Right kidney (tissue), 1 donor: ENCODE data around the gene JARID2.
"Not testable (repeated sequence)": the region's sequence is repeated elsewhere in the genome, so short reads cannot be mapped to it uniquely, and the experiment has no call there.

Experiments used
- DNase-seq: peaks from one replicate; pipeline ENCODE4 v3.0.0-alpha.2; 2016

JARID2 gene

DNA sequence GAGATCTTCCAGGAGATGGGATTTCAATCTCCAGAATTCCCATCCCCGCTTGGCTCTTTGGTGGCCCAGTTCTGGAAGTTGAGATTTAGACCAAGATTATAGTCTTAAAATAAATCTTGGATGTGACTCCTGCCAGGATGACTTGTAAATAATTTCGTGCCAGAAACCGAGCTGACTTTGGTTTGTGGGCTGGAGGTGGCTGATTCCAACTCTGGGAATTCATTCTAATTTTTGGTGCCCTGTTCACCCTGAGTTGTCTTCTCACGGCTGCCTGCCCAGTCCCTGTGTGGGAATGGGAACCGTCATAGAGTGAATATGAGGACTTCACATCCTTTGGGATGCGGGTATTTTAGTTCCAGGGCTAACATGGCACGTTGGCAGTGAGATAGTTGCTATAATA, 64.8 kb downstream of the JARID2 start:
- no peak for DNase-seq

DNA sequence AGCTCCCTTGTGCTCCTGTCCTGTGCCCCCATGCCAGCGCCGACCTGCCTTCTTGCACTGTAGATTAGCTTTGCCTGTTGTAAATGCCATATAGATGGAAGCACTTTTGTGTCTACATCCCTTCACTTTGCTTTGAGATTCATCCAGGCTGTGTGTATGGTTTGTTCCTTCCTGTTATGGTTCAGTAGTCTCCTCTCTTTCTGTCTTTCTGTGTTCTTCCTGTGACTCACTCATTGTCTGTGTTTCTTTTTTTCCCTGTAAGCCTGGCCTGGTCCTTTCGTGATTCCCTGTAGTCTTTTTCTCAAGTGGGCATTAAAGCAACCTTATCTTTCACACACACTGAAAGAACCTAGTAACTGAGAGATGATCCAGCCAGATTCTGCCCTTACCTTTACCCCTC, 66.6 kb downstream of the JARID2 start:
- no peak for DNase-seq

DNA sequence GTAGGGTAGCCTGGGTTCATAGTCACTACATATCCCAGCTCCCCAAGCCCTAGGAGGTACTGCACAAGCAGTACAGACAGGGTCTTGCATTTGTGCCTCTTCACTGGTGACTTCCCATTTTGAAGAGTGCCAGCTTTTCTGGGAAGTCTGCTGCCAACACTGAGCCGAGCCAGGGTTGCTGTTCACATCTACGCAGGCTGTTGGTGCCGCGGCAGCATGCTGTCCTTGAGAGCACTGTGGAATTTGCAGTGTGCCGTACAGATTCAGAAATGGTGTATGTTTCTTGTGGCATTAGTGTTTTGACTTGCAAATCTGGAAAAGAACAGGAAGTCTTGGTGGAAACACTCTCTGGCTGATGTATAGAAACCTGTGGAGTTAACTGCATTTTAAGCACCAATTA, 67.5 kb downstream of the JARID2 start:
- DNase-seq: no peak

DNA sequence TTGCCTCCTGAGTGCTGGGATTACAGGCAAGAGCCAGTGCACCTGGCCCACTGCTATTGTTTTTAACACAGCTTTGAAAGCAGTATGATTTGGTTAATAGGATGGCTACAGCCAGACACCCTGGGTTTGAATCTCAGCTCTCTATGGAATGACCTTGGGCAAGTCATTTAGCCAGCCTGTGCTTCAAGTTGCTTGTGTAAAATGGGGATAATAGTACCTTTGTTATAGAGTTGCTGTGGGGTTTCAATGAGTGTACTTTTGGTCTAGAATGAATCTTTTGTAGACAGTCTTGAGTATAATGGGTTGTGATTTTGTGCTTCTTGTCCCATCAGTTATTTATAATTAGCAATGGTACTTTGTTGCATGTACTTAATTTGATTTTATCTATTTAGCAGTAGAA, 70.9 kb downstream of the JARID2 start:
- no peak for DNase-seq

DNA sequence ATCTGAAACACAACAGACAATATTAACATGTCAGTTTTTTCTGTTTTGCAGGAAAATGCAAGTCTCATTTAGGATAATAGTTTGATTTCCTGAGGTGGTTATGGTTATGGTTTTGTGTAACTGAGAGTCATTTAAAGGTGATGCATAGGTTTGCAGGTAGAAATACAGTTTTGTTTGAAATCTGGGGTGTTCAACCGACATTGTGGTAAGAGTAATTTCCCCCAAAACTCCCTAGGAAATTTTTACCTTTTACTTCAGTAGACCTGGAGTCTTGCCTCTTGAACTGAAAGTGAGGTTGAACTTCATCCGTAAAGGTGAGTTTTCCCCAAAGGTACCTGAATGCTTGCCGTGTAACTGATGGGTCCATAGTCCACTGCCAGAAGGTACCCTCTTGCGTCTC, 71.4 kb downstream of the JARID2 start:
- DNase-seq: no peak

DNA sequence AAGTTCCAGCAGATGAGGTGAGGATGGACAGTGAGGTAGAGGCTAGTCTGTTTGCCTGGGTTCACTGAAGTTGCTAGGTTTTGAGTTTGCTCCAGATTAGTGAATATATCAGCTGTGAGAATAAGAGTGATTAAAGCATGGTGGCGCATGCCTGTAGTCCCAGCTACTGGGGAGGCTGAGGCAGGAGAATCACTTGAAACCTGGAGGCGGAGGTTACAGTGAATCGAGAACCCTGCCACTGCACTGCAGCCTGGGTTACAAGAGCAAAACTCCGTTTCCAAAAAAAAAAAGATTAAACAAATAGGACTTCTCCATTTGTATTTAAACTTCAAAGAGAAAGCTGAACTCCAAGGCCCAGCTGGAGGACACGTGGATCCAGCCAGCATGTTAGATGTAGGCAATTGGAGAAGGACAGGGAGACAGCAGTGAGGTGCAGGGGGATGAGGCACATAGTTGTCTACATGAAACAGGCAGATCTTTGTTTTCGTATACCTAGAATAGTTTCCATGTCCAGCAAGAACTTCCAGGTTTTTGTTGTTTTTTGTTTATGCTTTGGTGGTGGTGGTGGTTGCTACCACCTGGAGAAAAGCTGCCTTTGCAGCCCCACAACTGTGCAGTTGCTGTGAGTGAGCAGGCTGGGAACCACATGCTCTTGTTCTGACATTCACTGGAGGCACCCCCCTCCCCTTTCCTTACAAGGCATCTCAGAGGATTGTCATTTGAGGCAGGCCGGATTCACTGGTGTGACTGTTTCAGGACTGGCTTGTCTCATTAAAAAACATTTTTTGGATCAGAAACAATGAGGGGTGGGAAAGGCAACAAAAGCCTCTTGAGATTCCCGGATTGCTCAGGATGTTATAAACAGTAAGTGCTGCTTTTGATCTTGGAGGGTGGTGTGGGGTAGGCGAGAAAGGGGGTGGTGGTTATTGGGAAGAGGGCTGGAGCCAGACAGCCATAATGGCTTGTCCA, 72.3 kb downstream of the JARID2 start:
- no peak for DNase-seq

DNA sequence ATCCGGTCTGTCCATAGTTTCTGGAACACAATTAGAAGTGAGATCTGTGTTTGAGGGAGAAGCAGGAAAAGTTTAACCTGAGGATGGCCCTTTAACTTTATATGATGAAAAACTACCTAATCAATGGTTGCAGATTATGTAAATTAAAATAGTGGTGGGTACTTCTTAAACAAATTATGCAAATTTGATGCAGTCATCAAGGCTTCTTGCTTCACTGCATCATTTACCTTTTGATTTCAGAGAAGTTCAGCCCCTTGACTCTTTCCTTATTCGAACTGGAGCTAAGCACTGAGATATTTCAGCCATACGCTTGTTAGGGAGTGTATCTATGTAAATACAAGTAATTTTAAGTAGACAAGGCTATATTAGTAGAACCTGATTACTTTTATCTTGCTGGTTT, 73.8 kb downstream of the JARID2 start:
- no peak for DNase-seq

DNA sequence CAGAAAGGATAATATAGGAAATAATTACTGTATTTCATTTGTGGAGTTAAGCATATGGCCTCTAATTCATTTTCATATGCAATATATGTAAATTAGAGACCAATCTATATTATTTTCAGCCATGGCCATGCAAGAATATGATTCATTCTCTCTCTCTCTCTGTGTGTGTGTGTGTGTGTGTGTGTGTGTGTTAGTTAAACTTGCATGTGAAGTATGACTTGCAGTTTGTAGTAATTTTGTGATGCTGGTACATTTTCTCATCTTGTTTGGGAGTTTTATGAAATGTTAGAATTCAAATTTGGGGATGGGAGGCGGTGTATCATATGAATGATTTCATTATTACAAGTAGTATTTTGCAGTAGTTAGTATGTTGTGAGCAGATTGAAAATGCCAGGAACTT, 74.8 kb downstream of the JARID2 start:
- no peak for DNase-seq

DNA sequence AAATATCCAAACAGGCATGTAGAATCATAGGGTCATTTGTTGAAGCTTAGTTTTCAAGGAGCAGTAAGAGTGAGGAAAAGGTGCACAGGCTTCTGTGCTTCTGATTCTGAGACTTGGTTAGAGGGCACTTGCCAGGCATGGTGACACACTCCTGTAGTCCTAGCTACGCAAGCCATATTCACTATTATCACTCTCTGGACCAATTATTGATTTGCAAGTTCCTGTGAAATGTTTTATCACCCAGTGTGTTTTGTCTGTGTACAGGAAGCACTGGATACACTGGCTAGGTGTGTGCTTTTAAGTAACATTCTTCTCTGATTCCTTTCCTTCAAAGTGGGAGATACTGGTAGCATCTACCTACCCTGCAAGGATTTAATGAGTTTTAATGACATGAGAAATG, 76.3 kb downstream of the JARID2 start:
- DNase-seq: no peak

DNA sequence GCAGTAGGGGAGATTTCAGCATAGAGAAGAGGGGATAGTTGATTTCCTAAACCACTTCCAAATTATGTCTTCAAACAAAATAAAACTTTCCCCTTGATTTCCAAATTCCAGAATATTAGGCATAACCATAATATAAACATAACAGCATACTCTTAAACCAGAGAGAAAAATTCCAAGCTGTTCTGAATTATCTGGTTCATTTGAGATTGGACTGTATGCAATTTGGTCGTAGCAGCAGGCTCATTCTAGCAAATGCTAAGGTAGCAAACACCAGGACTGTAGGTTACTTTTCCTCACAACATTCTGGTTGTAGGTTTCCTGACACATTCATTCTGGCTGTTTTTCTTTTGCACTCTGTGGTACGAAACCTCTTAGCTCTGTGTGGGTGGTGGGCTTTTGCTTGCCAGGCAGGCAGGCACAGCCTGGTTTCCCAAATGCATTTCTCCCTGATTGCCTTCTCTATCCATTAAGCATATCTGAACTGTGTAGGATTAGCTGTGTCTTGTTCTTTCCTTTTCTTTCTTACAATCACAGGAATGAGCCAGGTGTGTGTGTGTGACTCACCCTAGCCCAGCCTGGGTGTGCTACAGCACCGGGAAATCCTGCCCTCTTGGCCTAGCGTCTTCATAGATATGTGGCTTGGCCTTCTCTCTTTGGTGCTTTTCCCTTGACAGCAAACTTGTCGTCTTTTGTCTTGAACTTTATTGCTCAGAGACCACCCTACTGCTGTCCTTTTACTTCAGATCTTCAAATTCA, 77.1 kb downstream of the JARID2 start:
- DNase-seq: no peak

DNA sequence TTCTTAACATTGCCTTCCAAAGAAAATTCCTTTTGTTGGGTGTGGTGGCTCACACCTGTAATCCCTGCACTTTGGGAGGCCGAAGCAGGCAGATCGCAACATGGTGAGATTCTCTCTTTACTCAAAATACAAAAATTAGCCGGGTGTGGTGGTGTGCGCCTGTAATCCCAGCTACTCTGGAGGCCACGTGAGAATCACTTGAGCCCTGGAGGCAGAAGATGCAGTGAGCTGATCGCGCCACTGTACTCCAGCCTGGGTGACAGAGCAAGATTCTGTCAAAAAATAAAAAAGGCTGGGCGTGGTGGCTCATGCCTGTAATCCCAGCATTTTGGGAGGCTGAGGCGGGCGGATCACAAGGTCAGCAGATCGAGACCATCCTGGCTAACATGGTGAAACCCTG, 77.7 kb downstream of the JARID2 start:
- DNase-seq: not testable (repeated sequence)

DNA sequence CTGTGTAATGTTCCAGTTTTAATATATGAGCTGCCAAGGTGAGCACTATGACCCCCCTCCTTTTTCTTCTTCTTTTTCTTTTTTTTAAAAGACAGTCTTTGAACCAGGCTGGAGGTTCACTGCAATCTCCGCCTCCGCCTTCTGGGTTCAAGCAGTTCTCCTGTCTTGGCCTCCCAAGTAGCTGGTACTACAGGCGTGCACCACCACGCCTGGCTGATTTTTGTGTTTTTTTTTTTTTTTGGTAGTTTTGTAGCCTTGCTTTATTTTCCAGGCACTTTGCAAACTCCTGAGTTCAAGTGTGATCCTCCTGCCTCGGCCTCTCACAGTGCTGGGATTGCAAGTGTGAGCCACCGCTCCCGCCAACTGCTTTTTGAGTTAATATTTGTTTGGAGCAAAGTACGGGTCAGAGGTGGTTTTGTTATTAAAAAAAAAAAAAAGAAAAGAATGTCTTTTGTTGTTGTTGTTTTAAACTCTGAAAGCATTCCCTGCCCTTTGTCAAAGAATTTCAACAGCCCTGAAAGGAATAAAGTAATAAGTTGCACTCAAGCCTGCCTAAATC, 78.6 kb downstream of the JARID2 start:
- no peak for DNase-seq

DNA sequence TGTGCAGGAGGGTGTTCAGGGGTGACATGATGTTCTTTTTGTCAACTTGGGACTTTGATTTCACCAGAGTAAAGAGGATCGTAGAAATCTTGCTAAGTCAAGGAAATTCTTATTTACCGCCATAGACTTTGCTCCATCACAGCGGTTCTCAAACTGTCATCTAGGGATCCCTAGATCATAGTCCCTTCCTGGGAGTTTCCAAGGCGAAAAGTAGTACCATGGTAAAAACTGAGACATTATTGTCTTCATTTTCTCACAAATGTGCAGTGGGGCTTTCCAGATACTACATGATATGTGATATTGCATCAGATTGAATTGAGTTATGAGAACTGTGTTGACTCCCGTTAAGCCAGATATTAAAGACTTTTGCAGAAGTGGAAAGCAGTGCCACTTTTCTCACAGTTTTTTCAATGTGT, 79.7 kb downstream of the JARID2 start:
- DNase-seq: no peak

DNA sequence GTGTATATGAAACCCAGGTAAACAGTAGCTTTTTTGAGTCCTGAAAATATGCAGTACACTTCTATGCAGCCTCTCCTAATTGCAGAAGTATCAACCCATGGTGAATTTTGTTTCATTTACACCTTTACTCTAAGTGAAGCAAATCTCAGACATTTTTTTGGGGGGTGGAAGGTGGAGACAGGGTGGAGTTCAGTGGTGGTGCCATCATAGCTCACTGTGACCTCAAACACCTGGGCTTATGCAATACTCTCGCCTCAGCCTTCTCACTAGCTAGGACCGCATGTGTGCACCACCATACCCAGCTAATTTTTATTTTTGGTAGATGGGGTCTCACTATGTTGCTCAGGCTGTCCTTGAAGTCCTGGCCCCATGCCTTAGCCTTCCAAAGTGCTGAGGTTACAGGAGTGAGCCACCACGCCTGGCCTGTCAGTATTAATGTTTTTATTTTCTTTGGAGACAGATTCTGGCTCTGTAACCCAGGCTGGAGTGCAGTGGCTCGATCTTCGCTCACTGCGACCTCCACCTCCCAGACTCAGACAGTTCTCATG, 80.3 kb downstream of the JARID2 start:
- no peak for DNase-seq

DNA sequence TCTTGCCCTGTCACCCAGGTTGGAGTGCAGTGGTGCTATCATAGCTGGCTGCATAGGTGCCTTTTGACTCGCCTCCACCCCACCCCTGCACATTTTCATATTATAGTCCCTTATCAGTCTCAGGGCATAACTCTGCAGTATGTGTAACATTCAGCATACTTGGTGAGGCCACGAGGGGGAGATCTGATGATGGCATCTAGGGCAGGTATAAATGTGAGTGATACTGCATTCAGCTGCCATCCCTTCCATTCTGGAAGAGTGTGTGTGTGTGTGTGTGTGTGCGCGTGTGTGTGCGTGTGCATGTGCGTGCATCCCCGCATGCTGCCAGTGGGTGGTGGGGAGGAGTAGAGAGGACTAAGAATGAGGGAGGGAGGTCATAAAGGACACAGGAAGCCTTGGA, 81.4 kb downstream of the JARID2 start:
- no peak for DNase-seq

DNA sequence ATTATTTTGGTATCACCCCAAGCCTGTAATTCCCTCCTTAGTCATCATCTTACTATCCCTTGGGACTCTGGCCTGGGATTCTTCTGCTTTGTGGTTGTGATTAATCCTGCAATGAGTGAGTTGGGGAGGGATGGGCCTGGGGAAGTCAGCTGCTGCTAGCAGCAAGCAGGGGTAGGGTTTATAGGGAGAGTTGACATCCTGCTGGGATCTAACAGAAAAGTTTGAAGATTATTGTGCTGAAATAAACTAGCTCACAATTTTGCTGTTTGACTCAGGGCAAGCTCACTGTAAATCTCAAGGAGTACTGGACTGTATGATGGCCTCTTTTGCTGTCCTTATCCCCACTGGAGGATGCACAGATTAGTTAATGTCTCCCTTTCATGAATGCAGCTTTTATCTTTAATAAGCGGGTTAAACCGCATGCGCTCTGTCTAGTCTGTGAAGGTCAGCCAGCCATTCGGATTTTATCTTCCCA, 83.4 kb downstream of the JARID2 start:
- DNase-seq: no peak

DNA sequence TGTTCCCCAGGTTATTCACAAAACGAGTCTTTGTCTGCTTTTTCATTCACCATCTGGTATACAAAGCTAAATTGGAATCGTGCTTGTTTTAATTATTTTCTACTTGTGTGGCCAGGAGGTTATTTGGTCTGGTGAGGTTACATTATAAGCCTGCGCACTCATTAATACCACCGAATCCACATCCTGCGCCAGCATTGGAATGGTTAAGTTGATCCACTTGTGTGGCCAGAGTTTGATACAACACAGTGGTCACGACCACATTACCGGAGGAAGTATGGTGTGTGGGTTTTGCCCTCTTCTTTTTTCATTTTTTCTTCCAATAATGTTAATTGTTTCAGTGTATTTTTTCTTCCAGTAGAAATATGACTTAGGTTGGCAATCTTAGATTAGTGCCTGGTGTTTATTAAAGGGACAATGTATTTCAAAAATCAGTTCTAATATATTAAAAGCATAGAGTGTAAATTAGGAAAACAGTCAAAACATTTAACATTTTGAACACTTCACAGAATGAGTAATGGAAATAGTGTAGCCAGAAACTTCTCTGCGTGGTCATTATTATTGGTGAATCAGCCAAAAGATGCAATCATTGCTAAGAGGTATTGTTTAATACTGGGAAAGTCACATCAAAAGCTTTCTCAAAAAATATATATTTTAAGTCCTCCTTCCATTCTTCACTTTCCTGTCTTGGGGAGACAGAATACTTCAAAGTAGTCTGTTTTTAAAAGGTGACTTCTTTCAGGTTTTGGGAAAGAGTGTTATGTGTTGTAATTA, 84.5 kb downstream of the JARID2 start:
- no peak for DNase-seq

DNA sequence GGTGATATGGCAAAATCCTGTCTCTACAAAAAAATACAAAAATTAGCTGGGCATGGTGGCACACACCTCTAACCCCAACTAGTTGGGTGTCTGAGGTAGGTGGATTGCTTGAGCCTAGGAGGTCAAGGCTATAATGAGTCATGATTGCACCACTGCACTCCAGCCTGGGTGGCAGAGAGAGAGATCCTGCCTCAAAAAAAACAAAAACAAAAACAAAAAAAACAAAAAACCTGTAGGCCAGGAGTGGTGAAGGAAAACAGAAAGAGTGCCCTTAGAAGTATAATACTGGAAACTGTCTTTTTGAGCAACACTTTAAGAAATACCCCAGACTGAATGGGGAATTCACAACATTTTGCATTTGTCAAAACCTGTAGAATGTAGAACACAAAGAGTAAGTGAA, 85.3 kb downstream of the JARID2 start:
- no peak for DNase-seq

DNA sequence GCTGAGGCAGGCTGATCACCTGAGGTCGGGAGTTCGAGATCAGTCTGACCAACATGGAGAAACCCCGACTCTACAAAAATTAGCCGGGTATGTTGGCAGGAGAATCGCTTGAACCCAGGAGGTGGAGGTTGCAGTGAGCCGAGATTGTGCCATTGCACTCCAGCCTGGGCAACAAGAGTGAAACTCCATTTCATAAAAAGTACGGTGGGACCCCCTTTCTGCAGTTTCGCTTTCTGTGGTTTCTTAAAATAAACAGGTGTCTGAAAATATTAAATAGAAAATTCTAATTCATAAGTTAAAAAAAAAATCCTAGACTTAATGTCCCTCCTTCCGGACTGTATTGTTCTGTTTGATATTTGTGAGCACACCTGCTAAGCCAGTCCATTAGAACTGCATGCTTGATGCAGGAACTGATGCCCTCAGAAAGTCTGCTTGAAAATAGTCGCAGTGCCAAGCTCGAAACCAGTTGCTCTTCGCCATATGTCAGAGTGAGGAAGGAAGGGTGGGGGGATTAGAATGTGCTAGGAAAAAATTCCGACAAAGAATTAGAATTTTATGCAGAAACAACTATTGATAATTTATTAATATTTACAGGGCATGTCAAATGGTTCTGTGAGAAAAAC, 85.9 kb downstream of the JARID2 start:
- no peak for DNase-seq

DNA sequence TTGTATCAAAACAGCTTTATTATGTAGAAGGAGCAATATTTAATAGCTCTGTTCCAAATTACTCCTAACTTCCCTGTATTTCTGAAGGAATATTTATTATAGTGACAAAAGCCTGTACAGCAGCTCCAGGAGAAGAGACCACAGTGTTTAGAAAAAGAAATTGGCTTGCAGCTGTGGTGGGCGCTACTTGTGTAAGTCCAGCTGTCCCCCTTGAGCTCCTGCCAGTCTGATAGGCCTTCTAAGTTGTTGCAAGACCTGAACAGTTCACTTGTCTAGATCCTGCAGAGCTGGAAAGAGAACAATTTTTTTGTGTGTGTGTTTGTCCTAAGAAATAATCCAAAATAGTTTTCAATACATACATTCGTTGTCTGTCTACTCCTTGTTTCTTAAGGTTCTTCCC, 86.6 kb downstream of the JARID2 start:
- no peak for DNase-seq

DNA sequence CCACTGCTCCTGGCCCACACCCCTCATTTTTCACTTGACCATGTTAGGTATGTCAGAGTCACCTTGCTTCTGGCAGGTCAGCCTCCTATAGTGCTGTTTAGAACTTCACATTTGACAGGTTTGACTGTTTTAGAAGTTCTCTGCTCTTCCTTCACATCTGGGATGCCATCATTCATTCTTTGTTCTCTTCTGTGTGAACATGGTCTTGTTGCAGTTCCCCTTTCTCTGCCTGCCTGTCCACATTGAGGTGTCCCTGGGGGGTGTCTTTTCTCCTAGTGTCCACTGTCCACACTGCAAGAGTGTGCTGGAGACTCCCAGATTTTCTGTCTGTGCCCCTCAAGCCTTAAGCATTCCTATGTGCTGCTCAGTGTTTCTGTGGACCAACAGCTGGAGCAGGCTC, 89.5 kb downstream of the JARID2 start:
- no peak for DNase-seq

DNA sequence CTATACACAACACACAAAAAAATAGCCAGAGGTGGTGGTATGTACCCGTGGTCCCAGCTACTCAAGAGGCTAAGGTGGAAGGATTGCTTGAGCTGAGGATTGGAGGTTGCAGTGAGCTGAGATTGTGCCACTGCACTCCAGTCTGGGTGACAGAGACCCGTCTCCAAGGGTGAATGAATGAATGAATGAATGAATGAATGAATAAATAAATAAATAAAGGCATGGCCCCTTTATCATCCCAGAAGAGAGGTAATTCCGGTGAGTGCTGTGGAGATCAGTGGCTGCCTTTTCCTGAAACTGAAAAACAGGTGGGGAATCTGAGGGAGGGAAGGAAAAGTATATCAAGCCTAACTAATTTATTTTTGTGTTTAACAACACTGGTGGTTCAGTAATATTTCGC, 90.0 kb downstream of the JARID2 start:
- DNase-seq: no peak
